GM19455 (cell line): Measurements from ENCODE around the gene MAVS.
"Not testable (repeated sequence)": the region's sequence is repeated elsewhere in the genome, so short reads cannot be mapped to it uniquely, and the experiment has no call there.

ENCODE experiments used
- ATAC-seq: cut with Tn5 transposase; IDR thresholded peaks from one replicate; pipeline ENCODE4 v1.9.1; 2021; ENCODE audit not compliant: unreplicated experiment

MAVS gene

DNA sequence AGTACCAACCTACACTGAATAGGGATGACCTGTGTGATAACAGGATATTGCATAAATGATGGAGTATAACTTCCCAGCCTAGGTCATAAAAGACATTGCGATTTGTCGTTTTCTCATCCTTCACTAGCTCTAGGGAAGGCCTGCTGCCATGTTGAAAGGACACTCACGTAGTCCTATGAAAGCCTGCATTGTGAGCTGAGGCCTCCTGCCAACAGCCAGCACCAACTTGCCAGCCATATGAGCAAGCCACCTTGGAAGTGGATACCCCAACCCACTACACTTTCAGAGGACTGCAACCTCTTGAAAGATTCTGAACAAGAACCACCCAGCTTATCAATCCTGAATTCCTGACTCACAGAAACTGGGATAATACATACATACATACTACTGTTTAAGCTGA is 39.1 kb downstream of the MAVS start:
- no peak for ATAC-seq

DNA sequence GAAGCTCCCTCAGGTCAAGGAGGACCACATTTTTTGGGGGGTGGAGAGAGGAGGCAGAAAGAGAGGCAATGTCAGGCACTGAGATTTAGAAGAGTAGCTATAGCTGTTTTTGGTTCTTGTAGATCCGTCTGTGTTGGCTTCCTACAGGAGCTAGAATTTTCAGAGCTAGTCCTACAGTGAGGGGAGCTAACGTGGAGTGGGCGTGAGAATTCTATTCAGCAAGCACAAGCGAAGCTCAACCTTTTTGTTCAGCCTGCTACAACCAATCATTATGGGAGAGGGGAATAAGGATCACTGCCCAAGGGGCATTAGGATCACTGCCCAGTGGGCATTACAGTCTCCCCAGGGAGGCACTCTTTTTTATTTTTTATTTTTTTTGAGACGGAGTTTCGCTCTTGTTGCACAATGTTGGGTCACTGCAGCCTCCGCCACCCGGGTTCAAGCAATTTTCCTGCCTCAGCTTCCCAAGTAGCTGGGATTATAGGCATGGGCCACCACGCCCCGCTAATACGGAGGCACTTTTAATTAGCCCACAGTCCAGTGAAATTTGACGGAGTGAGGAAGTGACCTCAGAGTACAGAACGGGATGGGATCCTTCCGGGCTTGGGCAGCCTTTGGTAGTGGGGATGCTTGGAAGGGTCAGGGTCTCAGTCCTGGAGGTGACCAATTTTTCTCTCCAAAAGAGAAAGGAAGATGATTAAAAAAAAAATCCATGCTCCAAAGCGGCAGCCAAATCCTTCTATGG is 41.4 kb downstream of the MAVS start:
- ATAC-seq = no peak

GRCh38 chr20:3888622-3889488 is 42.2 kb downstream of the MAVS start, which contains the start of gene PANK2:
Gene PANK2, plus strand, starts transcription at chr20:3889387.
- peak; percentile 93 for ATAC-seq

DNA sequence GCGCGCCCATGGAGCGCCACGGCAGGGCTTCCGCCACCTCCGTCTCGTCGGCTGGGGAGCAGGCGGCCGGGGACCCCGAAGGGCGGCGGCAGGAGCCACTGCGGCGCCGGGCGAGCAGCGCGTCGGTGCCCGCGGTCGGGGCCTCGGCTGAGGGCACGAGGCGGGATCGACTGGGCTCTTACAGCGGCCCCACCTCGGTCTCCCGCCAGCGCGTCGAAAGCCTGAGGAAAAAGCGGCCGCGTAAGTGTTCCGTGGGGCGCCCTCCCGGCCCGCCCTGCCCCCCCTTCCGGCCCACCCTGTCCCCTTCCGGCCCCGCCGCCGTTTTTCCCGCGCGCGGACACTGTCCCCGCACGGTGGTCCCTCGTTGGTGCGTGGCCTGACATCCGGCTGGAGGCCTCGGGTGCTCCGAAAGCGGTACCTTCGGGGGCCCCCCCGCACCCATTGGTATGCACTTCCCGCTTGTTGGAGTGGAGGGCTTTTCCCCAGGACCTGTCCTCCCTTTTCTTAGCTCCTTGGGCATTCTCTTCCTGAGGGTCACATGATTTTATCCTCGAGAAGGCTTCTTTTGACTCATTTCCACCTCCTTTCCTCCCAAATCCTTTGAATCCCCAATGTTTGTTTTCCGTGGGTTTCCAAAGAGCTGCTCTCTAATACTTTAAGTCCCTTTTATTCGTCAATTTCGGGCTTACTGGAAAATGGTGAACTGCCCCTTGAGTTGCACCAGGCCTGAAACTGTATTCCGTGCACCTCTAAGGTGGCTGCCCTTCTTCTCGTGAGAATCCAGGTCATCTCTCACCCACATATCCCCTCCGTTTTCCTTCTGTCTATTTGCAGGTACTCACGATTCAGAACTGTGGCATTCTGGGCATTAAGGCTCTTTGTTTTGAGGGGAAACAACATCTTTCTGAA is 43.1 kb downstream of the MAVS start:
- ATAC-seq = peak; percentile 33

GRCh38 chr20:3890398-3890751 is 43.7 kb downstream of the MAVS start:
- no peak for ATAC-seq

- no peak for ATAC-seq
Measured at GRCh38 chr20:3890999-3891929, 44.6 kb downstream of the MAVS start.

DNA sequence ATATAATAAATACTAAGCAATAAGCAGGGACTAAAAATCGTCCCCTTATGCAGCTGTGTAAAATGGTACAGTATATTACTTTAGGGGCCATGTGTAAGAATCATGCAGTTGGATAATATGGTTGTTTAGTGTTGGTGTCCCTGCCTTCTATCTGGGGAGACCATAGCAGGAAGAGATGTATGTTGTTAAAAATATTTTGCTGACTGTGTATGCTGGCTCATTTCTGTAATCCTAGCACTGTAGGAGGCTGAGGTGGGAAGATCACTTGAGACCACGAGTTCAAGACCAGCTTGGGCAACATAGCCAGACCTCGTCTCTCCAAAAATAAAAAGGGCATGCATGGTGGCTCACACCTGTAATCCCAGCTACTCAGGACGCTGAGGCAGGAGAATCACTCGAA is 48.2 kb downstream of the MAVS start:
- ATAC-seq = no peak

DNA sequence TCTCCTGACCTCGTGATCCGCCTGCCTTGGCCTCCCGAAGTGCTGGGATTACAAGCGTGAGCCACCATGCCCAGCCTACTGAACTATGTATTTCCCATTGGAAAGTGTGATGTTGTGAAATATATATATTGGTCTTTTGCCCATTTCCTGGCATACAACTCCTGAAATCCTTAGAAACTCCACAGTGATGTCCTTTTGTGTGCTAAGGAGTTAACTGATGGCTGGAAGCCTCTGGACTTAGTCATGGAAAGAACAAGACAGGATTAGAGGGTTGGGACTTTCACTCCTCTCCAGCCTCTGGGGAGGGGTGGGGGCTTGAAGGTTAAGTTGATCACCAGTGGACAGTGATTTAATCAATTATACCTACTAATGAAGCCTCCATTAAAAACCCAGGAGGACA is 49.7 kb downstream of the MAVS start:
- no peak for ATAC-seq

DNA sequence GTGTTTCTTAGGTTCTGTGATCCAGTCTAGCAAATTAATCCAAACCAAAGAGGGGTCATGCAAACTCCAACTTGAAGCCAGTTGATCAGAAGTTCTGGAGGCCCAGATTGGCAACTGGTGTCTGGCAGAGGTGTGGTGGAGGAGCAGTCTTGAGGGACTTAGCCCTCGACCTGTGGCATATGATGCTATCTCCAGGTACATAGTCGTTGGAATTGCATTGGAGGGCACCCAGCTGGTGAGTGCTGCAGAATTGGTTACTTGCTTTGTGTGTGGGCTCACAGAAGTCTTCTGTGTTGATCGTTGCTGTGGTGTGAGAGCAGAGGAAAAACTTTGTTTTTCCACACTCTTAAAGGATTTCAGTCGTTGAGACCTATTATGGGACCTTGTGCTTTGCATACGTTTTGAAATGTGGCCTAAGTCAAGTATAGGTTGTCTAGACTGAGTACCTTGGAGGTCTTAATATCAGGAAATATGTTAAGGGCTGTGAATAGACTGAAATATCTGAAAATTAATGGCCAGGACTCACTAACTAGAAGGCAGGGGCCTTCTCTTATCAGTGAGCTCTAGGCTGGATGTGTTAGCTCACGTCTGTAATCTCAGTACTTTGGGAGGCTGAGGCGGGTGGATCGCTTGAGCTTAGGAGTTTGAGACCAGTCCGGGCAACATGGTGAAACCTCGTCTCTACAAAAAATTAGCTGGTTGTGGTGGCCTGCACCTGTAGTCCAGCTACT is 50.4 kb downstream of the MAVS start:
- ATAC-seq = no peak

GRCh38 chr20:3898181-3898580 is 51.5 kb downstream of the MAVS start:
- not testable (repeated sequence) for ATAC-seq

- ATAC-seq = no peak
Measured at GRCh38 chr20:3898639-3899038, 52.0 kb downstream of the MAVS start.

- ATAC-seq = no peak
Measured at GRCh38 chr20:3900187-3900604, 53.6 kb downstream of the MAVS start.

GRCh38 chr20:3901028-3901705 is 54.5 kb downstream of the MAVS start:
- no peak for ATAC-seq

- no peak for ATAC-seq
Measured at GRCh38 chr20:3901706-3902440, 55.2 kb downstream of the MAVS start.

GRCh38 chr20:3902446-3902845 is 55.8 kb downstream of the MAVS start:
- ATAC-seq = no peak

DNA sequence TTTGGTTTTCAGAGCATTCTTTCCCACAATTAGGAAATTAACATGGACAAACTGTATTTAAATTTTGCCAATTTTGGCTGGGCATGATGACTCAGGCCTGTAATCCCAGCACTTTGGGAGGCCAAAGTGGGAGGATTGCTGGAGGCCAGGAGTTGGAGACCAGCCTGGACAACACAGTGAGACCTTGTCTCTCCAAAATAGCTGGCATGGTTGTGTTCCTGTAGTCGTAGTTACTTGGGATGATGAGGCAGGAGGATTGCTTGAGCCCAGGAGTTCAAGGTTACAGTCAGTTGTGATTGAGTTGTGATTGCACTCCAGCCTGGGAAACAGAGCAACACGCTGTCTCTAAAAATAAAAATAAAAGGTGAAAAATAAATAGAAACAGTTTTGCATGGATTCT is 57.6 kb downstream of the MAVS start:
- ATAC-seq = no peak

DNA sequence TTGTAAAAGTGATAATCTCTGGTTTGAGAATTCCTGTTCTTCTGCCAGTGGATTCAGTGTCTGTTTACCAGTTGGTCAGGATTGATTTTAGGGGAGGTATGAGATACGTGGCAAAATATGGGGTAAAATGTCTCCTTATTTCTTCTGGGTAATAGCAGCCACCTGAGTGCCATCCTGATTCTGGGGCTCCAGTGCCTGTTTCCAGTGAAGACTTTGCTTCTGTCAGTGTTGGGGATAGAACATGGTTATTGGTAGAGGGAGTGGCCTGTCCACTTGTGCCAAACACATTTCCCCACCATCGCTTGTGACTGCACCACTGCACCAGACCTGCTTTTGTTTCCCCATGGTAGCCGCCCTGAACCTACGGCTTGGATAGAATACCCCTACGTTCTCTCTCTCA is 58.2 kb downstream of the MAVS start:
- no peak for ATAC-seq
